ENCODE data around the gene MSL3B.
A peak's percentile ranks its signal among the peaks of the same experiment; 100 is the strongest.

MSL3B gene

DNA sequence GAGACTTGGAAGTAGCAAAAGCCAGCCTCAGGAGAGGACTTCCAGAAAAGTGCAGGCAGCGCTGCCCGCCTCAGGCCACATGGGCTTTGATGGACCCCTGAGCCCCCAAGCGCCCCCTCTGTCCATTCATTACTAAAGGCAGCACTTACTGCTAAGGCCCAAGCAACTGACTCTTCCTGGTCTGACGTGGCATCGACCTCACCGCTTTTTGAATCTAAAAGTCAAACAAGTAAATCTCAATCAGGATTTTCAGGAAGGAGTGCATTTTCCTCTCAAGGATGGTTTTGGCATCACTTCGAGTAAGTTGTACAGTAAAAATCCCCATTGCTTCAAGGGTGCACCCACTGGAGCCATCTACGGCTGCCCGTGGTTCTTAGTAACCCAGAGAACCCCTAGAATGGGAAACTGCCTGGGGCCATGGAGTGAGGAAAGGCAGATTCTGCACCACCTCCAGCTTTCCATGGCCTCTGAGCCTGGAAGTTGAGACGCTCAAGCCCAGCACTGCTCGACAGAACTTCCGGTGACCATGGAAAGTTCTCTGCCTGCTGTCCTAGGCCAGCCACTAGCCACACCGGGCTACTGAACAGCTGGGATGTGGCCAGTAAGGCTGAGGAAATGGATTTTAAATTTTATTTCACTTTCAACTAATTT, 20.8 kb downstream of the MSL3B start:
- TF ChIP-seq POLR2A (IDR thresholded peaks at IDR 0.05; ENCODE audit: low read length), result no peak
- TF ChIP-seq GATA1 (IDR thresholded peaks at IDR 0.05; ENCODE audit: low read depth, low read length), result no peak
- DNase-seq, result no peak

DNA sequence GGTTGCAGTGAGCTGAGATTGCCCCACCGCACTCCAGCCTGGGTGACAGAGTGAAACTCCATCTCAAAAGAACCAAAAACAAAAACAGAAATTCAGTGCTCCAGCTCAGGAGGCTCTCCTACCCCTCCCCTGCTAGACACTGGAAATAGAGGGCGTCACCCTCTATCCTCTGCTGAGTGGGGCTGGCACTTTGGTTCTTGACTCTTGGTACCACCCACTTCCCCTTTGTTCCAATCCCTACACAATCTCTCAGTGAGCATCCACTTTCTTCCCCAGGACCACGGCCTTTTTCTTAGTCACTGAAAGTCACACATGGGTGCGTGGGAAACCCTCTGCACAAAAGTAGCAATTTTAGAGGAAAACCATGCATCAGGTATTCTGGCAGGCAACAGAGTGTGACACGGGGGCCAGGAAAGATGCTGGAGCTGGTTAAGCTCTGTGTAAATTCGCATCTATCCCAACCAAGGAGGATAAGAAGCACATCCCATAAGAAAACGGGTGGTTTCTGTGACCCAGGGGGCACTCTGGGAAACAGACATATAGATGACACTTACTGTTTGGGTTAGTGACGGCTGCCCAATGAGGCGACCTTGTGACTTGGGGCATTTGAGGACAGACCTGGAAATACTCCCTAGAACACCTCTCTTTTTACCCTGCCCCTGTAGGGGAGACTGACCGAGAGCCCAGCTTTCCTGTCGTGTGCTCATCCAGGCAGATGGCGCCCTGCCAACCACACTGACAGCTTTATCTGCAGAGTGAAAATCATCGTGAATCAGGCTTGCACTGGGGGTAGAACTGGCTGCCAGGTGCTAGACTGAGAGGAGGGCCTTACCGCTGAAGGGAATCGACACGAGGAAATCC, 21.6 kb downstream of the MSL3B start:
- TF ChIP-seq GATA1 (IDR thresholded peaks at IDR 0.05; ENCODE audit: low read depth, low read length), result no peak
- TF ChIP-seq POLR2A (IDR thresholded peaks at IDR 0.05; ENCODE audit: low read length), result no peak
- DNase-seq, result peak; percentile 54 to 77

DNA sequence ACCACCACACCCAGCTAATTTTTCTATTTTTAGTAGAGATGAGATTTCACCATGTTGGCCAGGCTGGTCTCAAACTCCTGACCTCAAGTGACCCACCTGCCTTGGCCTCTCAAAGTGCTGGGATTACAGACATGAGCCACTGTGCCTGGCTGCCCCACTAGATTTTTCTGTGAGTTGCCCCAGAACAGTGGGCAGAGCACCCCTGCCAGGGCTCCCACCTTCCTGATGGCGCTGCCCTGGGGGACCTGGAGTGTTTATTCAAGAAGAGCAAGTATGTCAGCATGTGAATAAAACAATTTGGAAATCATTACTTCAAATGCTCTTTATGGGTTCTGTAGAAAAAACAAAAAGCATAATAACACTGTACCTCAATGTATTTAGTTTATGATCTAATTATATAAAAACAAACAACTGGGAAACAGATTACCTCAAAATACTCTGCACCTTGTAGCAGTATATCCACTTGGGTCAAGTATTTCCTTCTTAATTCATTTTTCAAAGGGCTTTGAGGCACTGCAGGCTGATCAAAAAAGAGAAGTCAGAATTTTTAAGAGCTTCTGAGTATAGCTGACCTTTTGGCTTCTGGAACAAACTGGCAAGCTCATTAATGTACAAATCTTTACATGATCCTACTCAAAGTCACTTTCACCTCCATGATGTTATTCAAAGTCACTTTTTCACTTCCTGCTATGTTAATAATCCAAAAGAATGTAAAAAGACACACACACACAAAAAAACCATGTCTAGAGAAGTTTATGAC, 22.7 kb downstream of the MSL3B start:
- TF ChIP-seq GATA1 (IDR thresholded peaks at IDR 0.05; ENCODE audit: low read depth, low read length), result no peak
- TF ChIP-seq POLR2A (IDR thresholded peaks at IDR 0.05; ENCODE audit: low read length), result no peak
- no peak for DNase-seq

DNA sequence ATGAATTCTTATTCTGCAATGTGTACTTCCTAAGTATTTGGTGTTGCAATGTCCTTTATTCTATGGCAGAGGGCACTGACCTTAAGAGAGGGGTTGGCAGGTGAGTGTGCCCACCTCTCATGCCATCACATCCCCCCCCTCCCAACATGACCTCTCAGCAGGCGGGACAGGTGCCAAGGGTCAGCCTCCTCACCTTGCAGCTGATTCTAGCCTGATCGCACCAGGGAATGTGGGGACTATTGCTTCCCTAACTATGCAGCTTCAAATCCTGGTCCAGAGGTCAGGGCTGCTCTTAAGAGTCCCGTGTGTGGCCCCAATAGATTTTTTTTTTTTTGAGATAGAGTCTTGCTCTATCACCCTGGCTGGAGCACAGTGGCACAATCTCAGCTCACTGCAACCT, 23.4 kb downstream of the MSL3B start:
- no peak for TF ChIP-seq POLR2A (IDR thresholded peaks at IDR 0.05; ENCODE audit: low read length)
- TF ChIP-seq GATA1 (IDR thresholded peaks at IDR 0.05; ENCODE audit: low read depth, low read length), result no peak
- no peak for DNase-seq

DNA sequence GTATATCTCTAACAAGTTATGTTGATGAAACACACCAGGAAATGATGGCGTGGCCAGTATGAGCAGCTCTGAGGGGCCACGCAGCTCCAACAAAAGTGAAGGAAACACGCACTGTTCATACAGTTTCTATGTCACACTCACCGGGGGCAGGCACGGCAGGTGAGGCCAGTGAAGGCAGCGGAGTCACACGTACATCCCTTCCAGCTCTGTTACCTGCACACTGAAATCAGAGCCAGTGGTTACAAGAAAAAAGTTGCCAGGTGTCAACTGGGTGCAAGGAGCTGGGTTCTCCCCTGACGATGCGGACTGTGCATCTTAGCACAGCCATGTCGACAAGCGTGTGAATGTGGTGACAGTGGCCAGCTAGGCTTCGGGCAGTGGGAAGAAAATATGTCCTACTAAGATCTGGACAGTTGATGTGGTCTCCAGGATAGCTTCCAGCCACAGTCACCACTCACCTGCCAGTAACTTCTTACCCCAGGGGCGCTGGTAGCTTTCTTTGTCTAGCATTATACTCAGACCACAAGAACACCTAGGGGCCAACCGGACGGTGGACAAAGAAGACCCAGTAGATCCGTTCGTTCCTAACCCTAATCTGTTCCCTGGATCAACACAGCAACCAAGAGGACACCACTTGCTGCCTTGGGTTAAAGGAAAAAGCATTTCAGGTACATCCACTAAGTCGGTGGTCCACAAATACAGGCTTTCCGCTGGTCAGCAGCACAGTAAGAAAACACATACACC, 23.9 kb downstream of the MSL3B start:
- DNase-seq, result no peak

DNA sequence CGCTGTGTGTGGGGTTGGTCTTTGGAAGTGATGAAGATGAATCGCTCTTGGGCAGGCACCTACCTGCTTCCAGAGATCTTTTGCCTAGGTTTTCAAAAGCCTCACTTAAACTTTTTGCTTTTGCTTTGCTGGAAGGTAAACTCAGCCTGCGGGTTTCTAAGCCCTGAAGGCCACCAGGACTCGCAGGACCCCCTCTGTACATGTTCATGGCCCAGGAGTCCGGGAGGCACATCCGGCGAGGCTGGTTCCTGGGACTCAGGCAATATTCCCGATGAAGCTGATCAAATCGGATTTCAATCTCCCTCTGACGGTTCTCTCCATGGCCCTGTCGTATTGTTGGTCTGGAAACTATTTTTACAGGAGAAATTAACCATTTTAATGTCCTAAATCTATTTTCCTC, 27.0 kb downstream of the MSL3B start:
- no peak for DNase-seq
- no peak for TF ChIP-seq GATA1 (IDR thresholded peaks at IDR 0.05; ENCODE audit: low read depth, low read length)
- TF ChIP-seq POLR2A (IDR thresholded peaks at IDR 0.05; ENCODE audit: low read length), result no peak

More for the DNA sequence above, 23.9 kb downstream of the MSL3B start:
- TF ChIP-seq POLR2A (IDR thresholded peaks at IDR 0.05; ENCODE audit: low read length), result peak; percentile 6
- TF ChIP-seq GATA1 (IDR thresholded peaks at IDR 0.05; ENCODE audit: low read depth, low read length), result no peak

DNA sequence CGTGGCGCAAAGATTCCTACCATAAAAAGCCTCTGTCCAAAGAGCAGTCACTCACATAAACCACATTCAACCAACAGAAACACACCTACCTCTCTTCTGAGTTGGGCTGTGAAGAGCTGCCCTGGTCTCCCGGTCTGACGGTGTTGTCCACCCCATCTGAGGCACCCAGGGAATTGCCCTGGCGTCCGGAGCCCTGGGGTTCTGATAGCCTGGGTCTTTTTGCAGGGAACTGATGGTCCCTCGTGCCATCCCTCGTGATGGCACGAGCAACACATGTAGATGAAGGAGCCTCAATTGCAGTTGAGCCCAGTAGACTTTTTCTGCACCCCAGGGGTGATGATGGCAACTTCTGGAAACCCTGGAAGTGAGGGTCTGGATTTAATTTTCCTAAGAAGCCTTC, 27.7 kb downstream of the MSL3B start:
- no peak for TF ChIP-seq GATA1 (IDR thresholded peaks at IDR 0.05; ENCODE audit: low read depth, low read length)
- no peak for TF ChIP-seq POLR2A (IDR thresholded peaks at IDR 0.05; ENCODE audit: low read length)
- no peak for DNase-seq

DNA sequence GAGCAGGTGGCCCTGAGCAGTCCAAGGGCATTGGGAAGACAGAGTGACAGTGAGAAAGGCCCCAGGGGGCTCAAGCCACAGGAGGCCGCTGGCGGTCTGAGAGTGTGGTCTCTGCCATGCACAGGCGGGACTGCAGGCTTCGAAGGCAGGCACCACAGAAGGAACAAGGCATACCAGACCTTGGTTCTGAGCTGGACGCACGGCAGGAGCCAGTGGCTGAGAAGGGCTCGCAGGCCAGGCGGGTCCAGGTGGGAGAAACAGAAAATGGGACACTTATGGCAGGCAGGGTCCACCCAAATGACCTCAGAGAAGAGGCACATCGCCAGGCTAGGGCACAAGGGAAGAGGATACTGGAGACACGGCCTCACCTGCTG, 28.8 kb downstream of the MSL3B start:
- DNase-seq, result no peak
- TF ChIP-seq POLR2A (IDR thresholded peaks at IDR 0.05; ENCODE audit: low read length) (no peak), GATA1 (IDR thresholded peaks at IDR 0.05; ENCODE audit: low read depth, low read length) (no peak)

DNA sequence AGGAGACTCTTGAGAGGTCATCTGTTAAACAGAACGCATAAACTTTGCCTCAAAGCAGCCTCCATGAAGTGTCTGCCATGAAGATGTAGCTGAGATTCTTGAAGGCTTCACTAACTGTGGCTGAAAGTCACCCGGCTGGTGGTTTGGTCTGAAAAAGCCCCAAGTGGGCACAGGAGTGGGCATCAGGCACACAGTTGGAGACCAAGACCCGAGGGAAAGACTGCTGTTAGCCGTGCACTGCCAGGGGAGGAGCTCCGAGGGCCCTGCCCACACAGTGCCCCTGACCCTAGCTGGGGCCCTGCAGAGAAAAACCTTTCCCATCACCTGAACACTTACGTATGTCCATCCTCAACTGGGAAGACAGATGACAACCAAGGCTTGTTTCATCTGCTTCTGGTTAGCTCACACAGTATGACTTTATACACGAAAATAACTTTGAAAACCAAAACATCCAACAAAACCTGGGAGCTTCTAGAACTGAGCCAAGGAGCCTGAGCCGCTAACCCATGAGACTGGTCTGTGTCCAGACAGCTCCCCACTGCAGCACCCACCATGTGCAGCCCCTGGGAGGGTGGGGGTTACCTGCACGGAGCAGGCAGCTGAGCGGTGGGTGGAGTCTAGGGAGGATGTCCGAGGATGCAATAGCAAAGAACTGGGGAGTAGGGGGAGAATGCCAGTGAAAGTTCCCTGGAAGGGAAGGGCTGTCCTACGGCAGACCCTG, 29.3 kb downstream of the MSL3B start:
- DNase-seq, result no peak

DNA sequence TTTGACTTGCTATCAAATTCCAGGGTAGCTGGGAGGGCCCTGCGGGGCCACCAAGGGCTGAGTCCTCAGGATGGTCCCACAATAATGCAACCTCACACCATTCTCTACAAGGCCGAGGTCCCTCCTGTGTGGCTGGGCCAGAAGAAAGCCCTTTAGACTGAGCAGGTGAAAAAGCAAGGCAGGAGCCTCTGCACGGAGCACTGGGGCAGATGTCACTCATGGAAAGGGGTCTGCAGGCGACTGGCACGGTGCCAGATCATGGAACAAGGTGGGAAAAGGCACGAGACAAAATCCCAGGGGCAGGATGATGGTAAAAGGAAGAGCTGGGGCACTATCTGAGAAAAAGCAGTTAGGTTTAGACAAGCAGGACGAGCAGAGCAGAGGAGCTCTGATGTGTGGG, 29.9 kb downstream of the MSL3B start:
- TF ChIP-seq POLR2A (IDR thresholded peaks at IDR 0.05; ENCODE audit: low read length) (no peak), GATA1 (IDR thresholded peaks at IDR 0.05; ENCODE audit: low read depth, low read length) (no peak)
- DNase-seq, result no peak

More for the DNA sequence above, 29.3 kb downstream of the MSL3B start:
- no peak for TF ChIP-seq GATA1 (IDR thresholded peaks at IDR 0.05; ENCODE audit: low read depth, low read length)

DNA sequence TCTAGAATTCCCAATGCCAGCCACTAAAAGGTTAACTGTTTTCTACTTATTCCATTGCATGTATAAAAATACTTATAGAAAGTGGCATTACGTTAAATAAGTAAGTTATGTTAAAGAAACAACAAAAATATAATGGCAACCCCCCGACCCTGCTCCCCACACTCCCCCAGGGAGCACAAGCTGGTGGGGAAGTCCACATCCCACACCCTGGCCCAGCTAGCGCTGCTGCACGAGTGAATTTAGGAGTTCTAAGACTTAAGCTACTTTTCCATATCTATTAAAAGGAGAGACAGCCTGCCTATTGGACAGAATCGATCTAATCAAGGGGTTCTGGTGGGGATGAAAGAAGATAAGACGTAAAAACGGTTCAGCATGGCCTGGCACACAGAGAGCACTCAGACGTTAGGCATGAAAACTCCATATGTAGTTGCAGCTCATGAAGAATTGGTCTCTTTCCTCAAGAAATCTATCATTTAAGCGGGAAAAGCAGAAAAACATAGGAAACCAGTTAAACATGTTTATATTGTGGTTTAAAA, 30.4 kb downstream of the MSL3B start:
- peak in 1 of 2 experiments; percentile 35 for DNase-seq
- TF ChIP-seq GATA1 (IDR thresholded peaks at IDR 0.05; ENCODE audit: low read depth, low read length) (no peak), POLR2A (IDR thresholded peaks at IDR 0.05; ENCODE audit: low read length) (no peak)

DNA sequence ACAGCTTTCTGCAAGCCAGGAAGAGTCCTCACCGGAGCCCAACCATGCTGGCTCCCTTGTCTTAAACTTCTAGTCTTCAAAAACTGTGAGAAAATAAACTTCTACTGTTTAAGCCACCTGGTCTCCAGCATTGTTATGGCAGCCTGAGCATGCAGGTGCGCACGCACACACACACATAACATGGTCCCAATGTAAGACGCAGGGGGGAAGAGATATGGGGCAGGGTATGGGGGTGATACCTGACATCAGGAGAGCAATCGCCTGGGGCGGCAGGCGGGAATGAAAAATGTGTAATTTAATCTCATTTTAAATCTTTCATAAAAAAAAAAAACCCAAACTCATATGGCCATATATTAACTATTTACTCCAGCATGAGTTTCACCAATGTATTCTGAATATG, 31.8 kb downstream of the MSL3B start:
- DNase-seq, result no peak
- no peak for TF ChIP-seq POLR2A (IDR thresholded peaks at IDR 0.05; ENCODE audit: low read length)
- no peak for TF ChIP-seq GATA1 (IDR thresholded peaks at IDR 0.05; ENCODE audit: low read depth, low read length)
